IMR-90 (cell line): ENCODE measurements around the gene ACAP1.

ENCODE experiments used
- BHLHE40 ChIP-seq: fragments of 150-350 bp; IDR thresholded peaks from 2 replicates; pipeline ENCODE4 v1.6.1; 2016; ENCODE audit warnings: mild to moderate bottlenecking, low read depth, low read length
- CEBPB ChIP-seq: IDR thresholded peaks from 2 replicates; pipeline ENCODE4 v1.6.1; 2012; ENCODE audit warnings: low read depth, low read length, improper control_type of control experiment
- CHD1 ChIP-seq: IDR thresholded peaks from 2 replicates; pipeline ENCODE4 v1.6.1; 2012; ENCODE audit warnings: low read depth, low read length, improper control_type of control experiment
- FOS ChIP-seq: fragments of 150-350 bp; IDR thresholded peaks from 2 replicates; pipeline ENCODE4 v1.6.1; 2016; ENCODE audit warnings: low read depth, low read length
- MAFK ChIP-seq: IDR thresholded peaks from 2 replicates; pipeline ENCODE4 v1.6.1; 2012; ENCODE audit warnings: low read depth, low read length, improper control_type of control experiment
- MXI1 ChIP-seq: IDR thresholded peaks from 2 replicates; pipeline ENCODE4 v1.6.1; 2012; ENCODE audit warnings: low read depth, mild to moderate bottlenecking, low read length, moderate library complexity, borderline replicate concordance
- NFE2L2 ChIP-seq: fragments of 150-350 bp; IDR thresholded peaks from 2 replicates; pipeline ENCODE4 v1.6.1; 2016; ENCODE audit warnings: low read depth, mild to moderate bottlenecking, low read length
- POLR2A ChIP-seq: IDR thresholded peaks from 2 replicates; pipeline ENCODE4 v1.6.1; 2012; ENCODE audit warnings: mild to moderate bottlenecking, low read depth, low read length
- RAD21 ChIP-seq: IDR thresholded peaks from 2 replicates; pipeline ENCODE4 v1.6.1; 2012; ENCODE audit warnings: low read length, improper control_type of control experiment
- RFX5 ChIP-seq: IDR thresholded peaks from 2 replicates; pipeline ENCODE4 v1.8.0; 2012; ENCODE audit warnings: low read depth, mild to moderate bottlenecking, low read length, moderate library complexity
- SMC3 ChIP-seq: fragments of 150-350 bp; IDR thresholded peaks from 2 replicates; pipeline ENCODE4 v1.6.1; 2016; ENCODE audit warnings: low read depth, mild to moderate bottlenecking, antibody characterized with exemption, low read length, moderate library complexity
- TF ChIP-seq, protein P1 (sequence below): conservative IDR thresholded peaks from 2 replicates; pipeline ENCODE4 v1.5.1; 2012; ENCODE audit warnings: mild to moderate bottlenecking, low read depth, low read length, improper control_type of control experiment
- TF ChIP-seq, protein P2 (sequence below): fragments of 150-350 bp; IDR thresholded peaks from 2 replicates; pipeline ENCODE4 v1.6.1; 2017; ENCODE audit warnings: mild to moderate bottlenecking, antibody characterized with exemption, low read length, low read depth
- TF ChIP-seq, protein P3 (sequence below): fragments of 150-350 bp; IDR thresholded peaks from 2 replicates; pipeline ENCODE4 v1.6.1; 2016; ENCODE audit warnings: low read depth, mild to moderate bottlenecking, low read length, moderate library complexity, borderline replicate concordance

DNA sequence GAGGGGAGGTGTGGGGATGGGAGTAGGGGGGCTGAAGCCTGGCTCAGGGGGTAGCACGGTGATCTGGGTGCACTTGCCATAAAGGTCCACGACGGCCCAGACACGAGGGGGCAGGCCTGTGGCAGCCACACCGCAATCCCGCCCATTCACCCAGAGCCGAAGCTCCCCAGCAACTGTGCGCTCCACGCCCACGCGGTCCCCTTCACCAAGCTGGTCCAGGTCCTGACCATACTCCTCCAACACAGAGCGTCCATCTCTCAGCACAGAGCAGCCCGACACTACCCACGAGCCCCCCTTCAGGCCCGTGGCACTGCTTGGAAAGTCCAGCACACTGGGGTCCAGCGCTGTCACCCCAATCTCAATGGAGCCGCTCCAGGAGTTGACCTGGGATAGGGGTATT, 8.8 kb upstream of the ACAP1 start:
- TF ChIP-seq, protein P1, sequence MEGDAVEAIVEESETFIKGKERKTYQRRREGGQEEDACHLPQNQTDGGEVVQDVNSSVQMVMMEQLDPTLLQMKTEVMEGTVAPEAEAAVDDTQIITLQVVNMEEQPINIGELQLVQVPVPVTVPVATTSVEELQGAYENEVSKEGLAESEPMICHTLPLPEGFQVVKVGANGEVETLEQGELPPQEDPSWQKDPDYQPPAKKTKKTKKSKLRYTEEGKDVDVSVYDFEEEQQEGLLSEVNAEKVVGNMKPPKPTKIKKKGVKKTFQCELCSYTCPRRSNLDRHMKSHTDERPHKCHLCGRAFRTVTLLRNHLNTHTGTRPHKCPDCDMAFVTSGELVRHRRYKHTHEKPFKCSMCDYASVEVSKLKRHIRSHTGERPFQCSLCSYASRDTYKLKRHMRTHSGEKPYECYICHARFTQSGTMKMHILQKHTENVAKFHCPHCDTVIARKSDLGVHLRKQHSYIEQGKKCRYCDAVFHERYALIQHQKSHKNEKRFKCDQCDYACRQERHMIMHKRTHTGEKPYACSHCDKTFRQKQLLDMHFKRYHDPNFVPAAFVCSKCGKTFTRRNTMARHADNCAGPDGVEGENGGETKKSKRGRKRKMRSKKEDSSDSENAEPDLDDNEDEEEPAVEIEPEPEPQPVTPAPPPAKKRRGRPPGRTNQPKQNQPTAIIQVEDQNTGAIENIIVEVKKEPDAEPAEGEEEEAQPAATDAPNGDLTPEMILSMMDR, result no peak
- TF ChIP-seq MXI1, result no peak
- no peak for TF ChIP-seq CHD1
- no peak for TF ChIP-seq NFE2L2
- TF ChIP-seq FOS, result no peak
- no peak for TF ChIP-seq SMC3
- no peak for TF ChIP-seq POLR2A
- TF ChIP-seq RAD21, result no peak
- no peak for TF ChIP-seq BHLHE40
- TF ChIP-seq, protein P2, sequence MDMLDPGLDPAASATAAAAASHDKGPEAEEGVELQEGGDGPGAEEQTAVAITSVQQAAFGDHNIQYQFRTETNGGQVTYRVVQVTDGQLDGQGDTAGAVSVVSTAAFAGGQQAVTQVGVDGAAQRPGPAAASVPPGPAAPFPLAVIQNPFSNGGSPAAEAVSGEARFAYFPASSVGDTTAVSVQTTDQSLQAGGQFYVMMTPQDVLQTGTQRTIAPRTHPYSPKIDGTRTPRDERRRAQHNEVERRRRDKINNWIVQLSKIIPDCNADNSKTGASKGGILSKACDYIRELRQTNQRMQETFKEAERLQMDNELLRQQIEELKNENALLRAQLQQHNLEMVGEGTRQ, result no peak
- TF ChIP-seq CEBPB, result no peak
- no peak for TF ChIP-seq RFX5
- TF ChIP-seq MAFK, result no peak
- TF ChIP-seq, protein P3, sequence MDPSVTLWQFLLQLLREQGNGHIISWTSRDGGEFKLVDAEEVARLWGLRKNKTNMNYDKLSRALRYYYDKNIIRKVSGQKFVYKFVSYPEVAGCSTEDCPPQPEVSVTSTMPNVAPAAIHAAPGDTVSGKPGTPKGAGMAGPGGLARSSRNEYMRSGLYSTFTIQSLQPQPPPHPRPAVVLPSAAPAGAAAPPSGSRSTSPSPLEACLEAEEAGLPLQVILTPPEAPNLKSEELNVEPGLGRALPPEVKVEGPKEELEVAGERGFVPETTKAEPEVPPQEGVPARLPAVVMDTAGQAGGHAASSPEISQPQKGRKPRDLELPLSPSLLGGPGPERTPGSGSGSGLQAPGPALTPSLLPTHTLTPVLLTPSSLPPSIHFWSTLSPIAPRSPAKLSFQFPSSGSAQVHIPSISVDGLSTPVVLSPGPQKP, result no peak
